Activated CD8-positive, alpha-beta T cell treated with anti-CD3 and anti-CD28 coated beads for 36 hours (primary cell): ENCODE data around the gene SETD2. TPM values are rescaled to one million over a fixed set of nuclear protein-coding genes. Genes with fewer than 3 reads are reported as not detected.

ENCODE experiments used
- total RNA-seq, 2 experiments: library from RNA; stranded (reverse); gene quantifications; one replicate each; pipeline ENCODE4 v1.2.3, GENCODE V29; 2021

SETD2 gene
- total RNA-seq, 2 experiments from 2014 or later: 34.7 to 36.1 TPM

Other genes starting within 250 kb of the SETD2 start
- gene CCDC12, start 187.4 kb downstream of the SETD2 start, total RNA-seq: 10 to 100 TPM; 51.2 to 51.6 TPM
- gene NBEAL2, start 184.4 kb downstream of the SETD2 start, total RNA-seq: 10 to 100 TPM; 58.9 to 63.7 TPM
- gene KIF9, start 118.7 kb upstream of the SETD2 start, total RNA-seq: 1 to 10 TPM; 8.3 to 8.8 TPM
- 10 to 100 TPM; 28.8 to 32.6 TPM for gene KLHL18, start 118.8 kb upstream of the SETD2 start, total RNA-seq
- 10 to 100 TPM; 20.7 to 22.6 TPM for gene PTPN23, start 216.9 kb upstream of the SETD2 start, total RNA-seq